HUDEP-2 (cell line): ENCODE measurements around the gene ZBTB39.
"Not testable (repeated sequence)": the region's sequence is repeated elsewhere in the genome, so short reads cannot be mapped to it uniquely, and the experiment has no call there.

Experiments used
- DNase-seq, 76 experiments: peaks; one replicate each; lab custom pipeline; 2025; ENCODE audit not compliant: unreplicated experiment in 76 of 76; lab: John Stamatoyannopoulos, UW

The ZBTB39 gene

GRCh38 chr12:57005980-57006808, at the start of gene ZBTB39:
ZBTB39 (minus strand) TSS chr12:57006546; CDS start chr12:57004917, 1,629 bp downstream.
- DNase-seq, result peak in 48 of 76 experiments; percentile 11 to 63 (median 38)

- DNase-seq, result no peak
Observed at GRCh38 chr12:57055824-57056223, 49.5 kb upstream of the ZBTB39 start.

- DNase-seq, result not testable (repeated sequence)
Observed at GRCh38 chr12:57053901-57054300, 47.6 kb upstream of the ZBTB39 start.

- DNase-seq, result not testable (repeated sequence)
Observed at GRCh38 chr12:57053146-57053545, 46.8 kb upstream of the ZBTB39 start.

GRCh38 chr12:57051011-57051410, 44.7 kb upstream of the ZBTB39 start:
- no peak for DNase-seq

GRCh38 chr12:57049890-57050289, 43.5 kb upstream of the ZBTB39 start, which contains the start of gene MYO1A:
MYO1A (minus strand) TSS chr12:57050129; CDS start chr12:57048323, 1,806 bp downstream.
- no peak for DNase-seq

- no peak for DNase-seq
Observed at GRCh38 chr12:57049119-57049446, 42.7 kb upstream of the ZBTB39 start.

GRCh38 chr12:57048423-57049118, 42.2 kb upstream of the ZBTB39 start:
- DNase-seq, result no peak

- no peak for DNase-seq
Observed at GRCh38 chr12:57047981-57048380, 41.6 kb upstream of the ZBTB39 start.

- DNase-seq, result no peak
Observed at GRCh38 chr12:57046947-57047890, 40.9 kb upstream of the ZBTB39 start.

GRCh38 chr12:57046086-57046791, 39.9 kb upstream of the ZBTB39 start:
- DNase-seq, result no peak

GRCh38 chr12:57044889-57045288, 38.5 kb upstream of the ZBTB39 start:
- no peak for DNase-seq

- no peak for DNase-seq
Observed at GRCh38 chr12:57044468-57044867, 38.1 kb upstream of the ZBTB39 start.

GRCh38 chr12:57042695-57043094, 36.3 kb upstream of the ZBTB39 start:
- no peak for DNase-seq

GRCh38 chr12:57040750-57041149, 34.4 kb upstream of the ZBTB39 start:
- no peak for DNase-seq

GRCh38 chr12:57040211-57040610, 33.9 kb upstream of the ZBTB39 start:
- no peak for DNase-seq

GRCh38 chr12:57039016-57039798, 32.9 kb upstream of the ZBTB39 start:
- DNase-seq, result peak in 40 of 76 experiments; percentile 8 to 66 (median 25)

GRCh38 chr12:57037264-57037663, 30.9 kb upstream of the ZBTB39 start:
- no peak for DNase-seq

GRCh38 chr12:57033431-57033830, 27.1 kb upstream of the ZBTB39 start:
- no peak for DNase-seq
